ENCODE results near the gene C1orf21. TPM values are rescaled to one million over a fixed set of nuclear protein-coding genes. Genes with fewer than 3 reads are reported as not detected.

The C1orf21 gene
- total RNA-seq, 1 experiment from 2014 or later, result 8.4 TPM

GRCh38 chr1:184494929-184495328 lies 108.1 kb downstream of the C1orf21 start:
- DNase-seq (ENCODE audit: low read depth), result no peak
- in situ Hi-C loops (cut with HindIII; ENCODE audit: low pct_unique_long_range_greater_than_20kb, low sequenced_read_pairs), result no loop called here

- in situ Hi-C loops (cut with HindIII; ENCODE audit: low pct_unique_long_range_greater_than_20kb, low sequenced_read_pairs), result no loop called here
- DNase-seq (ENCODE audit: low read depth), result no peak
Measured at GRCh38 chr1:184497959-184498723, 111.3 kb downstream of the C1orf21 start.

- in situ Hi-C loops (cut with HindIII; ENCODE audit: low pct_unique_long_range_greater_than_20kb, low sequenced_read_pairs), result no loop called here
- no peak for DNase-seq (ENCODE audit: low read depth)
Measured at GRCh38 chr1:184499616-184500015, 112.8 kb downstream of the C1orf21 start.

- DNase-seq (ENCODE audit: low read depth), result no peak
- in situ Hi-C loops (cut with HindIII; ENCODE audit: low pct_unique_long_range_greater_than_20kb, low sequenced_read_pairs), result no loop called here
Measured at GRCh38 chr1:184502161-184502560, 115.3 kb downstream of the C1orf21 start.

GRCh38 chr1:184503221-184503749 lies 116.5 kb downstream of the C1orf21 start:
- no peak for DNase-seq (ENCODE audit: low read depth)
- in situ Hi-C loops (cut with HindIII; ENCODE audit: low pct_unique_long_range_greater_than_20kb, low sequenced_read_pairs), result no loop called here

- DNase-seq (ENCODE audit: low read depth), result no peak
Measured at GRCh38 chr1:184504040-184504954, 117.5 kb downstream of the C1orf21 start.

GRCh38 chr1:184504955-184505338 lies 118.1 kb downstream of the C1orf21 start:
- DNase-seq (ENCODE audit: low read depth), result no peak
- in situ Hi-C loops (cut with HindIII; ENCODE audit: low pct_unique_long_range_greater_than_20kb, low sequenced_read_pairs), result no loop called here

More at GRCh38 chr1:184504040-184504954, 117.5 kb downstream of the C1orf21 start:
- in situ Hi-C loops (cut with HindIII; ENCODE audit: low pct_unique_long_range_greater_than_20kb, low sequenced_read_pairs), result no loop called here

GRCh38 chr1:184506481-184506880 lies 119.7 kb downstream of the C1orf21 start:
- in situ Hi-C loops (cut with HindIII; ENCODE audit: low pct_unique_long_range_greater_than_20kb, low sequenced_read_pairs), result no loop called here
- DNase-seq (ENCODE audit: low read depth), result no peak

- in situ Hi-C loops (cut with HindIII; ENCODE audit: low pct_unique_long_range_greater_than_20kb, low sequenced_read_pairs), result no loop called here
- no peak for DNase-seq (ENCODE audit: low read depth)
Measured at GRCh38 chr1:184507165-184507564, 120.3 kb downstream of the C1orf21 start.

- no peak for DNase-seq (ENCODE audit: low read depth)
- in situ Hi-C loops (cut with HindIII; ENCODE audit: low pct_unique_long_range_greater_than_20kb, low sequenced_read_pairs), result no loop called here
Measured at GRCh38 chr1:184507604-184508280, 120.9 kb downstream of the C1orf21 start.

- in situ Hi-C loops (cut with HindIII; ENCODE audit: low pct_unique_long_range_greater_than_20kb, low sequenced_read_pairs), result no loop called here
- DNase-seq (ENCODE audit: low read depth), result no peak
Measured at GRCh38 chr1:184509105-184509504, 122.3 kb downstream of the C1orf21 start.

- in situ Hi-C loops (cut with HindIII; ENCODE audit: low pct_unique_long_range_greater_than_20kb, low sequenced_read_pairs), result no loop called here
- no peak for DNase-seq (ENCODE audit: low read depth)
Measured at GRCh38 chr1:184510110-184510509, 123.3 kb downstream of the C1orf21 start.

- in situ Hi-C loops (cut with HindIII; ENCODE audit: low pct_unique_long_range_greater_than_20kb, low sequenced_read_pairs), result no loop called here
- no peak for DNase-seq (ENCODE audit: low read depth)
Measured at GRCh38 chr1:184512724-184513123, 125.9 kb downstream of the C1orf21 start.

GRCh38 chr1:184513421-184513820 lies 126.6 kb downstream of the C1orf21 start:
- peak; percentile 3 for DNase-seq (ENCODE audit: low read depth)
- in situ Hi-C loops (cut with HindIII; ENCODE audit: low pct_unique_long_range_greater_than_20kb, low sequenced_read_pairs), result no loop called here

- in situ Hi-C loops (cut with HindIII; ENCODE audit: low pct_unique_long_range_greater_than_20kb, low sequenced_read_pairs), result no loop called here
Measured at GRCh38 chr1:184513966-184514365, 127.1 kb downstream of the C1orf21 start.

GRCh38 chr1:184514447-184514846 lies 127.6 kb downstream of the C1orf21 start:
- no peak for DNase-seq (ENCODE audit: low read depth)
- in situ Hi-C loops (cut with HindIII; ENCODE audit: low pct_unique_long_range_greater_than_20kb, low sequenced_read_pairs), result no loop called here

More at GRCh38 chr1:184513966-184514365, 127.1 kb downstream of the C1orf21 start:
- peak; percentile 33 for DNase-seq (ENCODE audit: low read depth)

GRCh38 chr1:184517130-184517529 lies 130.3 kb downstream of the C1orf21 start:
- DNase-seq (ENCODE audit: low read depth), result no peak
- in situ Hi-C loops (cut with HindIII; ENCODE audit: low pct_unique_long_range_greater_than_20kb, low sequenced_read_pairs), result no loop called here

- in situ Hi-C loops (cut with HindIII; ENCODE audit: low pct_unique_long_range_greater_than_20kb, low sequenced_read_pairs), result no loop called here
- no peak for DNase-seq (ENCODE audit: low read depth)
Measured at GRCh38 chr1:184518736-184519357, 132.0 kb downstream of the C1orf21 start.
